GM12872 (cell line): ENCODE measurements around the gene PLCXD3.

ENCODE experiments used
- CTCF ChIP-seq: IDR thresholded peaks from 3 replicates; pipeline ENCODE4 v1.5.1; 2011; ENCODE audit warnings: low read depth, mild to moderate bottlenecking, low read length, moderate library complexity; ENCODE audit not compliant: insufficient read depth

PLCXD3 gene

GRCh38 chr5:41296066-41296465 is 214.3 kb downstream of the PLCXD3 start:
- TF ChIP-seq CTCF = no peak

GRCh38 chr5:41291323-41291722 is 219.1 kb downstream of the PLCXD3 start:
- TF ChIP-seq CTCF = no peak

- TF ChIP-seq CTCF = no peak
These were observed 219.6 kb downstream of the PLCXD3 start for GRCh38 chr5:41290810-41291209.

GRCh38 chr5:41289970-41290464 is 220.4 kb downstream of the PLCXD3 start:
- no peak for TF ChIP-seq CTCF

- no peak for TF ChIP-seq CTCF
These were observed 223.7 kb downstream of the PLCXD3 start for GRCh38 chr5:41286696-41287095.

GRCh38 chr5:41286165-41286564 is 224.2 kb downstream of the PLCXD3 start:
- TF ChIP-seq CTCF = no peak

- TF ChIP-seq CTCF = no peak
These were observed 225.5 kb downstream of the PLCXD3 start for GRCh38 chr5:41284938-41285337.

GRCh38 chr5:41281215-41281810 is 229.1 kb downstream of the PLCXD3 start:
- TF ChIP-seq CTCF = no peak
